Measurements from ENCODE around the gene CARD19. TPM values are rescaled to one million over a fixed set of nuclear protein-coding genes. Genes with fewer than 3 reads are reported as not detected.
A peak's percentile ranks its signal among the peaks of the same experiment; 100 is the strongest.

CARD19 gene
- total and polyA plus RNA-seq, 4 donors = 31.1 to 70.7 (median 48.5) TPM

DNA sequence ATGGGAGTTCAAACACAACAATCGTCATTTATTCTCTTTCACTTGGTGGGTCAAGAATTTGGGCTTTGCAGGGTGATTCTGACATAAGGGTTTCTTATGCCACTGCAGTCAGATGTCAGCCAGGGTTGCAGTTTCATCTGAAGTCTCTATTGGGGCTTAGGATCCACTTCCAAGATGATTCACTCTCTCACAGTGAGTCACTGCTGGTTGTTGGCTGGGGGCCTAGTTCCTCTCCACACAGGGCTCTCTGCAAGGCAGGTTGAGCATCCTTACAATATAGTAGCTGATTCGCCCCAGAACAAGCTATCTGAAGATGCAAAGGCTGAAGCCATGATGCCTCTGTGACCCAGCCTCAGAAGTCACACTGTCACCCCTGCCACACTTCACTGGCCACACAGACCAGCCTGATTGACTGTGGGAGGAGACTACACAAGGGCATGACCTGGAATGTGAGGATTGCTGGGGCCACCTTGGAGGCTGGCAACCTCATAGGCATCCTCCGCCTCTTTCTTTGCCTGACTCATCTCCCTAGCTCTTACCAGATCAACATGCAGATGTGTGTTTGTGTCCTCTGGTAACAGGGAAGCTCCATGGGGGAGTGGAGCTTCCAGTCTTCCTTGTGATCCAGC, 4.5 kb upstream of the CARD19 start:
- H3K4me1 ChIP-seq (ENCODE audit: control insufficient read depth in 5 of 5, insufficient read depth in 5 of 5, low read length in 5 of 5) = peaks cover 0 to 30% (median 4%) of the 10 kb centered on the region in 5 donors
- ATAC-seq (ENCODE audit: insufficient read depth, low FRiP score) = no peak
- WGBS, 2 donors = 75 to 86% methylated on average over 3 of the region's 3 CpGs
- H3K4me3 ChIP-seq = no peak overlapping the region
- no peaks in the 10 kb centered on the region for H3K36me3 ChIP-seq (ENCODE audit: control insufficient read depth in 4 of 4, insufficient read depth in 4 of 4, low read length in 4 of 4)
- TF ChIP-seq, protein P1, sequence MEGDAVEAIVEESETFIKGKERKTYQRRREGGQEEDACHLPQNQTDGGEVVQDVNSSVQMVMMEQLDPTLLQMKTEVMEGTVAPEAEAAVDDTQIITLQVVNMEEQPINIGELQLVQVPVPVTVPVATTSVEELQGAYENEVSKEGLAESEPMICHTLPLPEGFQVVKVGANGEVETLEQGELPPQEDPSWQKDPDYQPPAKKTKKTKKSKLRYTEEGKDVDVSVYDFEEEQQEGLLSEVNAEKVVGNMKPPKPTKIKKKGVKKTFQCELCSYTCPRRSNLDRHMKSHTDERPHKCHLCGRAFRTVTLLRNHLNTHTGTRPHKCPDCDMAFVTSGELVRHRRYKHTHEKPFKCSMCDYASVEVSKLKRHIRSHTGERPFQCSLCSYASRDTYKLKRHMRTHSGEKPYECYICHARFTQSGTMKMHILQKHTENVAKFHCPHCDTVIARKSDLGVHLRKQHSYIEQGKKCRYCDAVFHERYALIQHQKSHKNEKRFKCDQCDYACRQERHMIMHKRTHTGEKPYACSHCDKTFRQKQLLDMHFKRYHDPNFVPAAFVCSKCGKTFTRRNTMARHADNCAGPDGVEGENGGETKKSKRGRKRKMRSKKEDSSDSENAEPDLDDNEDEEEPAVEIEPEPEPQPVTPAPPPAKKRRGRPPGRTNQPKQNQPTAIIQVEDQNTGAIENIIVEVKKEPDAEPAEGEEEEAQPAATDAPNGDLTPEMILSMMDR (IDR thresholded peaks at IDR 0.05; ENCODE audit: control extremely low read depth, extremely low read depth) = no peak
- no peak for DNase-seq
- no peaks in the 10 kb centered on the region for H3K9me3 ChIP-seq (ENCODE audit: control insufficient read depth in 4 of 4, insufficient read depth in 3 of 4, low read length in 3 of 4)
- no peak overlapping the region for H3K9ac ChIP-seq (ENCODE audit: insufficient read depth in 1 of 2, low read length in 2 of 2)
- H3K27ac ChIP-seq (ENCODE audit: low read depth in 1 of 2, low read length in 1 of 2) = no peak overlapping the region
- H3K27me3 ChIP-seq (ENCODE audit: control insufficient read depth in 3 of 3, insufficient read depth in 3 of 3, low read length in 2 of 3) = no peaks in the 10 kb centered on the region

DNA sequence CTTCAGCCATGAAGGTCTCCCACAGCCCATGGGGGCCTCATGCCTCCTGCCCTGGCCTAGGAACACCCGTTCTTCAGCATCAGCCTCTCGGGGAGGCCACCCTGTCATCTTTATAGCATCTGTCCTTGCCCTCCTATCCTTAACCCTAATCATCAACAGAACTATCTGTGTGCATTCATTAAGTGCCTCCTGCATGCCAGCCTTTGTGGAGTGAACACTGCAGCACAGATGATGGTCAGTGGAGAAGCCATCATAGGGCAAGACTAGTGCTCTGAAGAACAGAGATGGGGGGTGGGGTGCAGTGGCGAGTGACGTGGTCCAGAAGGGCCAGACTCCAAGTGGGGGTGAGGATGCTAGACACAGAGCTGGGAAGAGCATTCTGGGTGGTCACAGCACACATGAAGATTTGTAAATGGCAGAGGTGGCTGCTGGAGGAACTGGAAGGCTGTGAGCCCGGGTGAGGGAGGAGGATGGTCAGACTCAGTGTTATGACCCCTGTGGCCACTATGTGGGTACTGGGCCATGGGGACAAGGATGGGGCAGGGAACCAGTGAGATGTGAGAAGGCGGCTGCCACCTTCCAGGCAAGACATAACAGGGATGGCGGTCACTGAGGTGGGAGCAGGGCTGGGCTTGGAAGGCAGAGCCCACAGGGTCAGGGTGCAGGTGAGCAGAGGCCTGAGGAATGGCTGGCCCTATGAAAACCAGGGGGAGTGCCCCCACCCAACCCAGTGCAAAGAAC, 3.6 kb upstream of the CARD19 start:
- ATAC-seq (ENCODE audit: insufficient read depth, low FRiP score) (no peak), DNase-seq (no peak)
- Histone ChIP-seq H3K27me3 (ENCODE audit: control insufficient read depth in 3 of 3, insufficient read depth in 3 of 3, low read length in 2 of 3) (no peaks in the 10 kb centered on the region), H3K9ac (ENCODE audit: insufficient read depth in 1 of 2, low read length in 2 of 2) (no peak overlapping the region), H3K9me3 (ENCODE audit: control insufficient read depth in 4 of 4, insufficient read depth in 3 of 4, low read length in 3 of 4) (no peaks in the 10 kb centered on the region), H3K4me1 (ENCODE audit: control insufficient read depth in 5 of 5, insufficient read depth in 5 of 5, low read length in 5 of 5) (peaks cover 0 to 39% (median 9%) of the 10 kb centered on the region in 5 donors), H3K27ac (ENCODE audit: low read depth in 1 of 2, low read length in 1 of 2) (no peak overlapping the region), H3K4me3 (no peak overlapping the region), H3K36me3 (ENCODE audit: control insufficient read depth in 4 of 4, insufficient read depth in 4 of 4, low read length in 4 of 4) (no peaks in the 10 kb centered on the region)
- WGBS, 2 donors = 86 to 92% methylated on average over 7 of the region's 7 CpGs
- TF ChIP-seq, protein P1 (IDR thresholded peaks at IDR 0.05; ENCODE audit: control extremely low read depth, extremely low read depth) = no peak

DNA sequence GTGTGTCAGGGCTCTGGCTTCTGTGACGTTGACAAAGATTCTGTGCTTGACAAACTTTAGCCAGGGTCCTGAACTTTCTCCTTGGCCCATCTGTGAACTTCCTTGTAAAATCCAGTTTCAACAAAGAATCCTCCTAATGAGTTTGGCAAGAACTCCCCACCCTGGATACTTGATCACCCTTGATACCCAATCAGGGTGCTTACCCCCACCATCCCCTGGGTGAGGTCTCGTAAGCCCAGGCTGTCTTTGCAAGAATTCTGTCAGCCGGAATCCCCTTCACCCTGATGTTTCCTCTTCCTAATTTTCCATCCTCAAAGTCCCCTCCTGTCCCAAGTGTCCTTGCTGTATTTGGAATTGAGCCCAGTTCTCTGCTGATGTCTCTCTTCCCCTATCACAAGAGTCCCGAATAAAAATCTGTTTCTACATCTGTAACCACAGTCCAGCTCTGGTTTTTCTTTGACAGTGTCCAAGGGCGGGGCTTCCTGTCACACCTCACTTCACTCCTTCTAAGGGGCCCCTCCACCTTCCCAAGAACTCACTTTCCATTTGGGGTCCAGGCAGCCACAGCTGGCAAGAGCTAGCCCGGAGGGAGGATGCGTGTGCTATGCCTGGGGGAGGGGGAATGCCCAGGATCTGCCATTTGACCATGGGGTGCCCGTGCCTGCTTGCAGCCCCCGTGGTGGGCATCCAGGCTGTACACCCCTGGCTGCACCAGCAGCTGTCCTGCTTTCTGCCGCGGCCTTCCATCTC, 2.7 kb upstream of the CARD19 start:
- TF ChIP-seq, protein P1 (IDR thresholded peaks at IDR 0.05; ENCODE audit: control extremely low read depth, extremely low read depth) = no peak
- Histone ChIP-seq H3K27me3 (ENCODE audit: control insufficient read depth in 3 of 3, insufficient read depth in 3 of 3, low read length in 2 of 3) (no peaks in the 10 kb centered on the region), H3K9ac (ENCODE audit: insufficient read depth in 1 of 2, low read length in 2 of 2) (no peak overlapping the region), H3K4me1 (ENCODE audit: control insufficient read depth in 5 of 5, insufficient read depth in 5 of 5, low read length in 5 of 5) (peaks cover 0 to 45% (median 9%) of the 10 kb centered on the region in 5 donors), H3K9me3 (ENCODE audit: control insufficient read depth in 4 of 4, insufficient read depth in 3 of 4, low read length in 3 of 4) (no peaks in the 10 kb centered on the region), H3K27ac (ENCODE audit: low read depth in 1 of 2, low read length in 1 of 2) (peak overlapping the region; percentile 11 to 40), H3K36me3 (ENCODE audit: control insufficient read depth in 4 of 4, insufficient read depth in 4 of 4, low read length in 4 of 4) (no peaks in the 10 kb centered on the region), H3K4me3 (no peak overlapping the region)
- 23 to 30% methylated on average over 11 of the region's 11 CpGs for WGBS, 2 donors
- DNase-seq = peak; percentile 37 to 79 (median 71)
- ATAC-seq (ENCODE audit: insufficient read depth, low FRiP score) = no peak

Data from lung (tissue), 12 donors.